ENCODE measurements around the gene MRPL55. TPM values are rescaled to one million over a fixed set of nuclear protein-coding genes. Genes with fewer than 3 reads are reported as not detected.

MRPL55 gene
- polyA plus RNA-seq, 1 donor from 2014 or later = 168 TPM

DNA sequence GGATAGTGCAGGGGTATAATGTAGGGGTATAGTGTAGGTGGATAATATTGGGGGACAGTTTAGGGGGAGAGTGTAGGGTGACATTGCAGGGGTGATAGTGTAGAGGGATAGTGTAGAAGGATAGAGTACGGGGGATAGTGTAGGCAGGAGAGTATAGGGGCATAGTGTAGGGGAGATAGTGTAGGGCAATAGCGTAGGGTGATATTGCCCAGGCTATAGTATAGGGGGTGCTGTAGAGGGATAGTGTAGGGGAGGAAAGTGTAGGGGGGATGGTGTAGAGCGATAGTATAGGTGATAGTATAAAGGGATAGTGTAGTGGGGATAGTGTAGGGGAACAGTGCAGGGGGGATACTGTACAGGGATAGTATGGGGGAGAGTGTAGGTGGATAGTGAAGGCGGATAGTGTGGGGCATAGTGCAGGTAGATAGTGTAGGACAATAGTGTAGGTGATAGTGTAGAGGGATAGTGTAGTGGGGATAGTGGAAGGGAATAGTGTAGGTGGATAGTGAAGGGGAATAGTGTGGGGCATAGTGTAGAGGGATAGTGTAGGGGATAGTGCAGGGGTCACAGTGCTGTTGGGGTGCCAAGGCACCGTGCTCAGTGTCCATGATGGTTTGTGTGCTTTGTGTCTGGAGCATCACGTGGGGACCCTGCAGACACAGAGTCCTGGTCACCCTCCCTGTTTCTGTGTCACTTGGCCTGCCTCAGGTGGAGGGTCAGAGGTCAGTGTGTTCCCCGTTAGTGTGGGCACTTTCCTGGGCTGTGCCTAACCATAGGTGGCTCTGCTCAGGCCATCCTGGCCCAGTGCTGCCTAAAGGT, 37.1 kb downstream of the MRPL55 start:
- H4K20me1 ChIP-seq (ENCODE audit: insufficient read depth) = no peaks in the 10 kb centered on the region
- H3K9me2 ChIP-seq (ENCODE audit: insufficient read depth, low read length) = no peaks in the 10 kb centered on the region
- no peak overlapping the region for H3K4me3 ChIP-seq (ENCODE audit: low read length)
- no peaks in the 10 kb centered on the region for H3K9me3 ChIP-seq (ENCODE audit: low read length)
- H2AFZ ChIP-seq (ENCODE audit: low read depth, low read length) = no peak overlapping the region
- no peaks in the 10 kb centered on the region for H3F3A ChIP-seq (ENCODE audit: insufficient read depth, low read length, poor library complexity, severe bottlenecking)
- no peaks in the 10 kb centered on the region for H3K79me2 ChIP-seq (replicated peaks; ENCODE audit: insufficient read depth, low read length)
- TF ChIP-seq RAD21 (conservative IDR thresholded peaks at IDR 0.05) (no peak), POLR2AphosphoS5 (IDR thresholded peaks at IDR 0.05) (no peak), SMC3 (conservative IDR thresholded peaks at IDR 0.05; ENCODE audit: poor library complexity) (no peak), EZH2 (IDR thresholded peaks at IDR 0.05; ENCODE audit: borderline replicate concordance, insufficient read depth, low read length, poor library complexity, severe bottlenecking) (no peak), MXI1 (conservative IDR thresholded peaks at IDR 0.05; ENCODE audit: poor library complexity, severe bottlenecking) (no peak), EP300 (conservative IDR thresholded peaks at IDR 0.05; ENCODE audit: poor library complexity, severe bottlenecking) (no peak), TAF1 (IDR thresholded peaks at IDR 0.05; ENCODE audit: low read depth) (no peak)
- TF ChIP-seq, protein P1, sequence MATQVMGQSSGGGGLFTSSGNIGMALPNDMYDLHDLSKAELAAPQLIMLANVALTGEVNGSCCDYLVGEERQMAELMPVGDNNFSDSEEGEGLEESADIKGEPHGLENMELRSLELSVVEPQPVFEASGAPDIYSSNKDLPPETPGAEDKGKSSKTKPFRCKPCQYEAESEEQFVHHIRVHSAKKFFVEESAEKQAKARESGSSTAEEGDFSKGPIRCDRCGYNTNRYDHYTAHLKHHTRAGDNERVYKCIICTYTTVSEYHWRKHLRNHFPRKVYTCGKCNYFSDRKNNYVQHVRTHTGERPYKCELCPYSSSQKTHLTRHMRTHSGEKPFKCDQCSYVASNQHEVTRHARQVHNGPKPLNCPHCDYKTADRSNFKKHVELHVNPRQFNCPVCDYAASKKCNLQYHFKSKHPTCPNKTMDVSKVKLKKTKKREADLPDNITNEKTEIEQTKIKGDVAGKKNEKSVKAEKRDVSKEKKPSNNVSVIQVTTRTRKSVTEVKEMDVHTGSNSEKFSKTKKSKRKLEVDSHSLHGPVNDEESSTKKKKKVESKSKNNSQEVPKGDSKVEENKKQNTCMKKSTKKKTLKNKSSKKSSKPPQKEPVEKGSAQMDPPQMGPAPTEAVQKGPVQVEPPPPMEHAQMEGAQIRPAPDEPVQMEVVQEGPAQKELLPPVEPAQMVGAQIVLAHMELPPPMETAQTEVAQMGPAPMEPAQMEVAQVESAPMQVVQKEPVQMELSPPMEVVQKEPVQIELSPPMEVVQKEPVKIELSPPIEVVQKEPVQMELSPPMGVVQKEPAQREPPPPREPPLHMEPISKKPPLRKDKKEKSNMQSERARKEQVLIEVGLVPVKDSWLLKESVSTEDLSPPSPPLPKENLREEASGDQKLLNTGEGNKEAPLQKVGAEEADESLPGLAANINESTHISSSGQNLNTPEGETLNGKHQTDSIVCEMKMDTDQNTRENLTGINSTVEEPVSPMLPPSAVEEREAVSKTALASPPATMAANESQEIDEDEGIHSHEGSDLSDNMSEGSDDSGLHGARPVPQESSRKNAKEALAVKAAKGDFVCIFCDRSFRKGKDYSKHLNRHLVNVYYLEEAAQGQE (IDR thresholded peaks at IDR 0.05; ENCODE audit: borderline replicate concordance) = no peak
- TF ChIP-seq, protein P2, sequence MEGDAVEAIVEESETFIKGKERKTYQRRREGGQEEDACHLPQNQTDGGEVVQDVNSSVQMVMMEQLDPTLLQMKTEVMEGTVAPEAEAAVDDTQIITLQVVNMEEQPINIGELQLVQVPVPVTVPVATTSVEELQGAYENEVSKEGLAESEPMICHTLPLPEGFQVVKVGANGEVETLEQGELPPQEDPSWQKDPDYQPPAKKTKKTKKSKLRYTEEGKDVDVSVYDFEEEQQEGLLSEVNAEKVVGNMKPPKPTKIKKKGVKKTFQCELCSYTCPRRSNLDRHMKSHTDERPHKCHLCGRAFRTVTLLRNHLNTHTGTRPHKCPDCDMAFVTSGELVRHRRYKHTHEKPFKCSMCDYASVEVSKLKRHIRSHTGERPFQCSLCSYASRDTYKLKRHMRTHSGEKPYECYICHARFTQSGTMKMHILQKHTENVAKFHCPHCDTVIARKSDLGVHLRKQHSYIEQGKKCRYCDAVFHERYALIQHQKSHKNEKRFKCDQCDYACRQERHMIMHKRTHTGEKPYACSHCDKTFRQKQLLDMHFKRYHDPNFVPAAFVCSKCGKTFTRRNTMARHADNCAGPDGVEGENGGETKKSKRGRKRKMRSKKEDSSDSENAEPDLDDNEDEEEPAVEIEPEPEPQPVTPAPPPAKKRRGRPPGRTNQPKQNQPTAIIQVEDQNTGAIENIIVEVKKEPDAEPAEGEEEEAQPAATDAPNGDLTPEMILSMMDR (IDR thresholded peaks at IDR 0.05; ENCODE audit: poor library complexity, severe bottlenecking) = no peak
- H3K27ac ChIP-seq (ENCODE audit: low read length) = no peak overlapping the region
- H3K4me2 ChIP-seq (ENCODE audit: low read length) = no peak overlapping the region
- peaks cover 42% of the 10 kb centered on the region for H3K27me3 ChIP-seq (ENCODE audit: insufficient read depth, low read depth, low read length)
- H3K36me3 ChIP-seq (ENCODE audit: insufficient read depth, low read length) = no peaks in the 10 kb centered on the region
- H3K9ac ChIP-seq (ENCODE audit: low read length) = no peak overlapping the region

DNA sequence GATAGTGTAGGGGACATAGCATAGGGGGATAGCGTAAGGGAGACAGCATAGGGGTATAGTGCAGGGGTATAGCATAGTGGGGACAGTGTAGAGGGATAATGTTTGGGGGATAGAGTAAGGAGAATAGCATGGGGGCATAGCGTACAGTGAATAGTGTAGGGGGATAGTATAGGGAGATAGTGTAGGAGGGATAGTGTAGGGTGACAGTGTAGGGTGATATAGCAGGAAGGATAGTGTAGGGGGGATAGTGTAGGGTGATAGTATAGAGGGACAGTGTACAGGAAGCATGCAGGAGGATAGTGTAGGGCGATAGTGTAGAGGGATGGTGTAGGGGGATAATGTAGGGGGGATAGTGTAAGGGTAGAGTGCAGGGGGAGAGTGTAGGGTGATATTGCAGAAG, 38.2 kb downstream of the MRPL55 start:
- H3K9me3 ChIP-seq (ENCODE audit: low read length) = no peaks in the 10 kb centered on the region
- peaks cover 45% of the 10 kb centered on the region for H3K27me3 ChIP-seq (ENCODE audit: insufficient read depth, low read depth, low read length)
- no peaks in the 10 kb centered on the region for H3K79me2 ChIP-seq (replicated peaks; ENCODE audit: insufficient read depth, low read length)
- H3K9me2 ChIP-seq (ENCODE audit: insufficient read depth, low read length) = no peaks in the 10 kb centered on the region
- no peaks in the 10 kb centered on the region for H3F3A ChIP-seq (ENCODE audit: insufficient read depth, low read length, poor library complexity, severe bottlenecking)
- H3K4me3 ChIP-seq (ENCODE audit: low read length) = no peak overlapping the region
- no peaks in the 10 kb centered on the region for H4K20me1 ChIP-seq (ENCODE audit: insufficient read depth)
- no peak overlapping the region for H2AFZ ChIP-seq (ENCODE audit: low read depth, low read length)
- TF ChIP-seq EP300 (conservative IDR thresholded peaks at IDR 0.05; ENCODE audit: poor library complexity, severe bottlenecking) = no peak
- TF ChIP-seq, protein P2 (IDR thresholded peaks at IDR 0.05; ENCODE audit: poor library complexity, severe bottlenecking) = no peak
- no peak for TF ChIP-seq SMC3 (conservative IDR thresholded peaks at IDR 0.05; ENCODE audit: poor library complexity)
- TF ChIP-seq MXI1 (conservative IDR thresholded peaks at IDR 0.05; ENCODE audit: poor library complexity, severe bottlenecking) = no peak
- TF ChIP-seq, protein P1 (IDR thresholded peaks at IDR 0.05; ENCODE audit: borderline replicate concordance) = no peak
- H3K36me3 ChIP-seq (ENCODE audit: insufficient read depth, low read length) = no peaks in the 10 kb centered on the region
- H3K27ac ChIP-seq (ENCODE audit: low read length) = no peak overlapping the region
- no peak overlapping the region for H3K4me2 ChIP-seq (ENCODE audit: low read length)
- H3K9ac ChIP-seq (ENCODE audit: low read length) = no peak overlapping the region
